CD4-positive, alpha-beta T cell (primary cell): ENCODE measurements around the gene MYO1D. TPM values are rescaled to one million over a fixed set of nuclear protein-coding genes. Genes with fewer than 3 reads are reported as not detected.

Source experiments
- ATAC-seq: fragments of 200-7000 bp; cut with Tn5 transposase; one replicate; pipeline ENCODE4 v1.10.0; 2022; ENCODE audit warnings: mild to moderate bottlenecking; ENCODE audit not compliant: poor library complexity
- CTCF ChIA-PET: fragments of 350-600 bp; sonication (Branson Sonifier 250); formaldehyde crosslinking; loops from one replicate; lab custom pipeline; 2021; ENCODE audit warnings: antibody characterized with exemption, inconsistent platforms; lab: Charles Lee
- POLR2A ChIA-PET: fragments of 350-600 bp; sonication (Branson Sonifier 250); formaldehyde crosslinking; loops from one replicate; lab custom pipeline; 2021; ENCODE audit warnings: antibody characterized with exemption, inconsistent platforms; lab: Charles Lee
- DNase-seq, 14 experiments: peaks; one replicate each; pipeline ENCODE4 v3.0.0-alpha.2; 2013 to 2020; ENCODE audit warnings: mixed read lengths in 2 of 14
- H3K27ac ChIP-seq, 2 donors: one replicate each; pipeline versions ENCODE4 v1.5.1 to v1.7.0; 2013; ENCODE audit warnings: low read length in 2 of 2, low read depth in 1 of 2, mild to moderate bottlenecking in 1 of 2
- H3K27me3 ChIP-seq, 2 experiments: 1 replicate in 1 of 2; 2 replicates in 1 of 2; pipeline versions ENCODE4 v1.6.1 to v1.7.0; 2013; ENCODE audit warnings: low read length in 2 of 2, control low read depth in 1 of 2, mild to moderate bottlenecking in 1 of 2, moderate library complexity in 1 of 2; ENCODE audit not compliant: insufficient read depth in 2 of 2, control insufficient read depth in 1 of 2
- H3K36me3 ChIP-seq: one replicate; pipeline ENCODE4 v1.6.1; 2013; ENCODE audit warnings: low read length, control low read depth; ENCODE audit not compliant: insufficient read depth
- H3K4me1 ChIP-seq: one replicate; pipeline ENCODE4 v1.6.1; 2013; ENCODE audit warnings: low read length, control low read depth; ENCODE audit not compliant: insufficient read depth
- H3K4me3 ChIP-seq: one replicate; pipeline ENCODE4 v1.5.1; 2013; ENCODE audit warnings: mild to moderate bottlenecking, low read length, moderate library complexity
- H3K9me3 ChIP-seq, 2 experiments: 1 replicate in 1 of 2; 2 replicates in 1 of 2; pipeline versions ENCODE4 v1.6.1 to v1.7.0; 2013; ENCODE audit warnings: low read length in 2 of 2, mild to moderate bottlenecking in 2 of 2, control low read depth in 1 of 2, moderate library complexity in 1 of 2; ENCODE audit not compliant: control insufficient read depth in 1 of 2, insufficient read depth in 1 of 2
- H3K27ac Mint-ChIP-seq: one replicate; pipeline ENCODE4 v1.8.0; 2020; ENCODE audit warnings: mixed read lengths
- H3K27me3 Mint-ChIP-seq: one replicate; pipeline ENCODE4 v1.8.0; 2021; ENCODE audit warnings: mixed read lengths
- H3K36me3 Mint-ChIP-seq: one replicate; pipeline ENCODE4 v1.8.0; 2021; ENCODE audit warnings: low read depth, mixed read lengths
- H3K4me1 Mint-ChIP-seq: one replicate; pipeline ENCODE4 v1.8.0; 2021; ENCODE audit warnings: low read depth, mixed read lengths
- H3K4me3 Mint-ChIP-seq: one replicate; pipeline ENCODE4 v1.8.0; 2020; ENCODE audit warnings: mild to moderate bottlenecking, mixed read lengths
- H3K9me3 Mint-ChIP-seq: one replicate; pipeline ENCODE4 v1.8.0; 2020; ENCODE audit warnings: mixed read lengths
- CTCF ChIP-seq: fragments of 200-600 bp; IDR thresholded peaks from one replicate; pipeline ENCODE4 v1.8.0; 2022; ENCODE audit warnings: antibody characterized with exemption, mild to moderate bottlenecking
- intact Hi-C, 2 experiments: fragments of 100-400 bp; cut with DNase I in 1 of 2; cut with micrococcal nuclease in 1 of 2; formaldehyde crosslinking; loops; one replicate each; pipeline versions ENCODE4 v1.15.1 to v1.9.0; 2023 to 2025; cut with DNase I, micrococcal nuclease
- total RNA-seq, 174 experiments: library from RNA in 2 of 174; stranded (reverse) in 2 of 174; gene quantifications; one replicate each; pipeline ENCODE4 v1.2.3 and lab custom pipeline; 2021 to 2026

Gene MYO1D
- total RNA-seq, 2 experiments from 2014 or later, result 5.8 to 6.4 TPM

DNA sequence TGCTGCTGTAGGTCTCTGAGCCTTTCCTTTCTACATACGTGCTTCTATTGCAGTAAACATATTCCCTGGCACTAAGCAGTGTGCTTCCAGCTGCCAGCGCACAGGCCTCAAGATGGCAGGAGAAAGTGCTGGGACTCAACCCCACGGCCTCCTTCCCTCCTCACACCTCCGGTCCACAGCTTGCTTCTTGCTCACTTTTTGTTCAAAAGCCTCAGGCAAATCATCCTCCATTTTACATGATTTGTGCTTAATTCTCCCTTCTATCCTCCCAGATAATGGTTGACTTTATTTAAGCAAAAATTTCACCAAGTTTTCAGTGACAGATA, 384.7 kb downstream of the MYO1D start:
- peaks cover 89% of the 10 kb centered on the region for H3K4me1 ChIP-seq
- CTCF ChIA-PET, result interaction anchor here (1.0 to 2.6 kb wide), 4 partner anchors 8 to 384 kb away, joined by 3 to 10 read pairs (median 4); partner anchors contain the start of genes MYO1D and PSMD11
- H3K4me3 ChIP-seq, result peak overlapping the region; percentile 10

GRCh38 chr17:32491371-32492263, 385.3 kb downstream of the MYO1D start:
- Mint-ChIP-seq H3K9me3 (no peaks in the 10 kb centered on the region), H3K27me3 (no peaks in the 10 kb centered on the region), H3K4me3 (peak overlapping the region; percentile 89), H3K4me1 (peaks cover 65% of the 10 kb centered on the region), H3K36me3 (peaks cover 33% of the 10 kb centered on the region), H3K27ac (peak overlapping the region; percentile 95)
- Histone ChIP-seq H3K4me3 (peak overlapping the region; percentile 10), H3K36me3 (peaks cover 12% of the 10 kb centered on the region), H3K27me3 (no peaks in the 10 kb centered on the region), H3K4me1 (peaks cover 88% of the 10 kb centered on the region), H3K27ac (peak overlapping the region; percentile 47 to 63), H3K9me3 (no peaks in the 10 kb centered on the region)
- ChIA-PET POLR2A (interaction anchor here (0.6 to 8.1 kb wide), 7 partner anchors 9 to 47 kb away, joined by 3 to 152 read pairs (median 9); partner anchors contain the start of gene PSMD11), CTCF (interaction anchor here (1.0 to 2.6 kb wide), 4 partner anchors 8 to 385 kb away, joined by 3 to 10 read pairs (median 4); partner anchors contain the start of genes MYO1D and PSMD11)
- DNase-seq, result peak in 4 of 14 experiments; percentile 12 to 54 (median 44)
- intact Hi-C loops, result loop anchor here in 1 of 2 experiments (2.0 kb wide), 1 partner anchor 29 kb away; no protein-coding TSS in a partner anchor
- TF ChIP-seq CTCF, result no peak
- peak; percentile 9 for ATAC-seq

More for the DNA sequence above, 384.7 kb downstream of the MYO1D start:
- Histone ChIP-seq H3K27ac (peak overlapping the region; percentile 47 to 63), H3K27me3 (no peaks in the 10 kb centered on the region), H3K36me3 (peaks cover 12% of the 10 kb centered on the region), H3K9me3 (no peaks in the 10 kb centered on the region)
- H3K4me3 Mint-ChIP-seq, result peak overlapping the region; percentile 89
- H3K27ac Mint-ChIP-seq, result peak overlapping the region; percentile 95
- POLR2A ChIA-PET, result interaction anchor here (0.6 to 8.1 kb wide), 5 partner anchors 9 to 32 kb away, joined by 3 to 152 read pairs (median 12); no protein-coding TSS in a partner anchor
- no peak for ATAC-seq
- peaks cover 65% of the 10 kb centered on the region for H3K4me1 Mint-ChIP-seq
- no peaks in the 10 kb centered on the region for H3K27me3 Mint-ChIP-seq
- peaks cover 33% of the 10 kb centered on the region for H3K36me3 Mint-ChIP-seq
- no peaks in the 10 kb centered on the region for H3K9me3 Mint-ChIP-seq
- intact Hi-C loops, result no loop called here
- DNase-seq, result no peak
- TF ChIP-seq CTCF, result no peak

DNA sequence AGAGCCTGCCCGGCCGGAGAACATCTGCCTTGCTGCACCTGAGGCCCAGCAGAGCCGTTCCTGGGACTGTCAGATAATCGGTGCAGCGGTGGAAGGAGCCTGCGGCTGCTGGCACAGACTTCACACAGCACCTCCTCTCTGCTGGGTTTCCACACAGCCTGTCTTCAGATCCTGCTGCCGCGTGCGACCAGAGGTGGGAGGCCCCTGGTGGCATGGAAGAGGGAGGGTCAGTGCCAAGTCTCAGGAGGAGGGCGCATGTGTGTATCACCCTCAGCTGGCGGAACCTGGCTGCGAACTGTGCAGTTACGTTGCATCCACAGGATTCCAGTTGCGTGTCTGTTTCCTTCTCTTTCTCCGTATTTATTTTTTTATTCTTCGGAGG, 386.8 kb downstream of the MYO1D start:
- H3K9me3 Mint-ChIP-seq, result no peaks in the 10 kb centered on the region
- intact Hi-C loops, result loop anchor here in 1 of 2 experiments (2.0 kb wide), 1 partner anchor 31 kb away; no protein-coding TSS in a partner anchor

More for the DNA sequence above, 386.8 kb downstream of the MYO1D start:
- POLR2A ChIA-PET, result interaction anchor here (5.2 to 8.1 kb wide), 2 partner anchors 14 to 28 kb away, joined by 51 to 152 read pairs; no protein-coding TSS in a partner anchor
- peaks cover 33% of the 10 kb centered on the region for H3K36me3 Mint-ChIP-seq
- Histone ChIP-seq H3K36me3 (peaks cover 12% of the 10 kb centered on the region), H3K4me1 (peaks cover 78% of the 10 kb centered on the region), H3K9me3 (no peaks in the 10 kb centered on the region), H3K27ac (no peak overlapping the region), H3K27me3 (no peaks in the 10 kb centered on the region), H3K4me3 (peak overlapping the region; percentile 75)
- ATAC-seq (no peak), DNase-seq (peak in 4 of 14 experiments; percentile 10 to 39 (median 31))
- H3K27me3 Mint-ChIP-seq, result no peaks in the 10 kb centered on the region
- no peak for TF ChIP-seq CTCF
- peaks cover 70% of the 10 kb centered on the region for H3K4me1 Mint-ChIP-seq
- CTCF ChIA-PET, result interaction anchor here (1.0 to 2.6 kb wide), 3 partner anchors 28 to 169 kb away, joined by 3 to 10 read pairs (median 4); partner anchors contain the start of gene PSMD11
- H3K27ac Mint-ChIP-seq, result peak overlapping the region; percentile 95
- peak overlapping the region; percentile 89 for H3K4me3 Mint-ChIP-seq
